Astrocyte (in vitro differentiated cells and primary cell): ENCODE measurements around the gene MPO. TPM values are rescaled to one million over a fixed set of nuclear protein-coding genes. Genes with fewer than 3 reads are reported as not detected.

Source experiments
- DNase-seq: peaks from one replicate; pipeline ENCODE4 v3.0.0-alpha.2; 2010; ENCODE audit warnings: low read depth
- FAIRE-seq: peaks from 2 replicates; lab custom pipeline; 2011; peaks lifted over from hg19 to GRCh38; lab: Jason Lieb, UNC
- H2AFZ ChIP-seq: 2 replicates; pipeline ENCODE4 v1.6.0; 2012; ENCODE audit warnings: low read depth, low read length, inconsistent platforms
- H3K27ac ChIP-seq: 2 replicates; pipeline ENCODE4 v1.5.1; 2011; ENCODE audit warnings: low read depth, low read length, inconsistent platforms
- H3K27me3 ChIP-seq: 2 replicates; pipeline ENCODE4 v1.6.0; 2011; ENCODE audit warnings: low read length, inconsistent platforms; ENCODE audit not compliant: insufficient read depth
- H3K36me3 ChIP-seq: 2 replicates; pipeline ENCODE4 v1.5.1; 2011; ENCODE audit warnings: low read length, inconsistent platforms; ENCODE audit not compliant: insufficient read depth
- H3K4me1 ChIP-seq: 2 replicates; pipeline ENCODE4 v1.5.1; 2011; ENCODE audit warnings: low read length, inconsistent platforms; ENCODE audit not compliant: insufficient read depth
- H3K4me2 ChIP-seq: 2 replicates; pipeline ENCODE4 v1.6.0; 2012; ENCODE audit warnings: low read length, inconsistent platforms
- H3K4me3 ChIP-seq: 2 replicates; pipeline ENCODE4 v1.5.1; 2011; ENCODE audit warnings: low read depth, mild to moderate bottlenecking, low read length, inconsistent platforms; ENCODE audit not compliant: insufficient read depth
- H3K79me2 ChIP-seq: 2 replicates; pipeline ENCODE4 v1.6.0; 2012; ENCODE audit warnings: mild to moderate bottlenecking, low read length, inconsistent platforms; ENCODE audit not compliant: insufficient read depth
- H3K9ac ChIP-seq: 2 replicates; pipeline ENCODE4 v1.6.0; 2012; ENCODE audit warnings: mild to moderate bottlenecking, low read length, inconsistent platforms
- H3K9me3 ChIP-seq: 2 replicates; pipeline ENCODE4 v1.5.1; 2012; ENCODE audit warnings: low read depth, mild to moderate bottlenecking, low read length, inconsistent platforms; ENCODE audit not compliant: insufficient read depth
- H4K20me1 ChIP-seq: 2 replicates; pipeline ENCODE4 v1.6.0; 2012; ENCODE audit warnings: low read length, inconsistent platforms; ENCODE audit not compliant: insufficient read depth
- H3K27ac Mint-ChIP-seq: one replicate; pipeline ENCODE4 v1.8.0; 2021; ENCODE audit warnings: mild to moderate bottlenecking, mixed read lengths; ENCODE audit not compliant: unreplicated experiment
- H3K27me3 Mint-ChIP-seq: one replicate; pipeline ENCODE4 v1.8.0; 2021; ENCODE audit warnings: low read depth, mixed read lengths; ENCODE audit not compliant: unreplicated experiment
- H3K36me3 Mint-ChIP-seq: one replicate; pipeline ENCODE4 v1.8.0; 2021; ENCODE audit warnings: low read depth, mixed read lengths; ENCODE audit not compliant: unreplicated experiment
- H3K4me1 Mint-ChIP-seq: one replicate; pipeline ENCODE4 v1.8.0; 2021; ENCODE audit warnings: low read depth, mixed read lengths; ENCODE audit not compliant: unreplicated experiment
- H3K4me3 Mint-ChIP-seq: one replicate; pipeline ENCODE4 v1.8.0; 2021; ENCODE audit warnings: mild to moderate bottlenecking, moderate library complexity, mixed read lengths; ENCODE audit not compliant: unreplicated experiment
- H3K9me3 Mint-ChIP-seq: one replicate; pipeline ENCODE4 v1.8.0; 2021; ENCODE audit warnings: mild to moderate bottlenecking, mixed read lengths; ENCODE audit not compliant: unreplicated experiment
- EZH2 ChIP-seq: IDR thresholded peaks from 2 replicates; pipeline ENCODE4 v1.6.1; 2012; ENCODE audit warnings: mild to moderate bottlenecking, low read length, inconsistent platforms; ENCODE audit not compliant: insufficient read depth
- total RNA-seq: library from RNA; stranded (reverse); gene quantifications from 2 replicates; pipeline ENCODE4 v1.2.1, GENCODE V29; 2021
- TF ChIP-seq, protein P1 (sequence below): IDR thresholded peaks from 2 replicates; pipeline ENCODE4 v1.5.1; 2011; ENCODE audit warnings: low read depth, mild to moderate bottlenecking, inconsistent platforms, low read length, moderate library complexity; ENCODE audit not compliant: insufficient read depth

The MPO gene
- total RNA-seq, 1 donor from 2014 or later, result not detected

DNA sequence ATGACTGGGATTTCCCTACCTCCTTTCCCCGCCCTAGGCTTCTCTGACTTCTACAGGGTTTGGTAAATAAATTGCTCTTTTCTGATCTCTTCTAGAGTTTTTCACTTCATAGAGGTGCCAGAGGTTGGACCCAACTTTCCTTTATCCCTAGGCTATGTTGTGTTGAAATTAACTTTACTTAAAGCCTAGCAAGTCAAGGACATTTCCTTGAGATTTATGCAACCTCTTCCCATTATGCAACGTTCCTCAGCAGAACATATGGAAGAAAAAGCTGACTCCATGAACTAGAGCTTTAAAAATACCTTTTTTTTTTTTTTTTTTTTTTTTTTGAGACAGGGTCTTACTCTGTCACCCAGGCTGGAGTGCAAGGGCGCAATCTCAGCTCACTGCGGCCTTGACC, 15.5 kb downstream of the MPO start:
- DNase-seq (no peak), FAIRE-seq (no peak)
- no peaks in the 10 kb centered on the region for H4K20me1 ChIP-seq
- no peaks in the 10 kb centered on the region for H3K9me3 ChIP-seq
- H3K4me1 Mint-ChIP-seq, result no peaks in the 10 kb centered on the region
- H3K79me2 ChIP-seq, result no peaks in the 10 kb centered on the region
- H3K4me2 ChIP-seq, result no peak overlapping the region
- no peak overlapping the region for H2AFZ ChIP-seq
- H3K27me3 Mint-ChIP-seq, result peaks cover 68% of the 10 kb centered on the region
- no peak for TF ChIP-seq EZH2
- TF ChIP-seq, protein P1, sequence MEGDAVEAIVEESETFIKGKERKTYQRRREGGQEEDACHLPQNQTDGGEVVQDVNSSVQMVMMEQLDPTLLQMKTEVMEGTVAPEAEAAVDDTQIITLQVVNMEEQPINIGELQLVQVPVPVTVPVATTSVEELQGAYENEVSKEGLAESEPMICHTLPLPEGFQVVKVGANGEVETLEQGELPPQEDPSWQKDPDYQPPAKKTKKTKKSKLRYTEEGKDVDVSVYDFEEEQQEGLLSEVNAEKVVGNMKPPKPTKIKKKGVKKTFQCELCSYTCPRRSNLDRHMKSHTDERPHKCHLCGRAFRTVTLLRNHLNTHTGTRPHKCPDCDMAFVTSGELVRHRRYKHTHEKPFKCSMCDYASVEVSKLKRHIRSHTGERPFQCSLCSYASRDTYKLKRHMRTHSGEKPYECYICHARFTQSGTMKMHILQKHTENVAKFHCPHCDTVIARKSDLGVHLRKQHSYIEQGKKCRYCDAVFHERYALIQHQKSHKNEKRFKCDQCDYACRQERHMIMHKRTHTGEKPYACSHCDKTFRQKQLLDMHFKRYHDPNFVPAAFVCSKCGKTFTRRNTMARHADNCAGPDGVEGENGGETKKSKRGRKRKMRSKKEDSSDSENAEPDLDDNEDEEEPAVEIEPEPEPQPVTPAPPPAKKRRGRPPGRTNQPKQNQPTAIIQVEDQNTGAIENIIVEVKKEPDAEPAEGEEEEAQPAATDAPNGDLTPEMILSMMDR, result no peak
- H3K4me3 Mint-ChIP-seq, result no peak overlapping the region
- H3K4me3 ChIP-seq, result no peak overlapping the region
- H3K4me1 ChIP-seq, result no peaks in the 10 kb centered on the region
- H3K27me3 ChIP-seq, result peaks cover 18% of the 10 kb centered on the region
- H3K9ac ChIP-seq, result no peak overlapping the region
- H3K36me3 Mint-ChIP-seq, result no peaks in the 10 kb centered on the region
- no peak overlapping the region for H3K27ac ChIP-seq
- peaks cover 3% of the 10 kb centered on the region for H3K9me3 Mint-ChIP-seq
- H3K27ac Mint-ChIP-seq, result no peak overlapping the region
- H3K36me3 ChIP-seq, result no peaks in the 10 kb centered on the region

GRCh38 chr17:58264407-58265103, 16.2 kb downstream of the MPO start:
- peaks cover 61% of the 10 kb centered on the region for H3K27me3 Mint-ChIP-seq
- H3K4me1 ChIP-seq, result no peaks in the 10 kb centered on the region
- H3K4me2 ChIP-seq, result no peak overlapping the region
- peak overlapping the region; percentile 17 for H3K27ac Mint-ChIP-seq
- H3K27ac ChIP-seq, result no peak overlapping the region
- H3K9me3 ChIP-seq, result no peaks in the 10 kb centered on the region
- TF ChIP-seq, protein P1, result no peak
- no peak for TF ChIP-seq EZH2
- no peaks in the 10 kb centered on the region for H3K36me3 Mint-ChIP-seq
- H3K4me1 Mint-ChIP-seq, result no peaks in the 10 kb centered on the region
- H3K79me2 ChIP-seq, result no peaks in the 10 kb centered on the region
- H4K20me1 ChIP-seq, result no peaks in the 10 kb centered on the region
- FAIRE-seq (no peak), DNase-seq (no peak)
- peaks cover 3% of the 10 kb centered on the region for H3K9me3 Mint-ChIP-seq
- no peak overlapping the region for H3K9ac ChIP-seq
- H3K27me3 ChIP-seq, result peaks cover 19% of the 10 kb centered on the region
- no peaks in the 10 kb centered on the region for H3K36me3 ChIP-seq
- no peak overlapping the region for H3K4me3 ChIP-seq
- H2AFZ ChIP-seq, result no peak overlapping the region
- H3K4me3 Mint-ChIP-seq, result no peak overlapping the region

- Mint-ChIP-seq H3K4me1 (no peaks in the 10 kb centered on the region), H3K27ac (no peak overlapping the region), H3K4me3 (no peak overlapping the region), H3K9me3 (peaks cover 3% of the 10 kb centered on the region), H3K27me3 (peaks cover 65% of the 10 kb centered on the region), H3K36me3 (no peaks in the 10 kb centered on the region)
- Histone ChIP-seq H3K4me1 (no peaks in the 10 kb centered on the region), H3K27ac (no peak overlapping the region), H3K79me2 (no peaks in the 10 kb centered on the region), H3K9me3 (no peaks in the 10 kb centered on the region), H3K9ac (no peak overlapping the region), H3K27me3 (peaks cover 21% of the 10 kb centered on the region), H2AFZ (no peak overlapping the region), H4K20me1 (no peaks in the 10 kb centered on the region), H3K36me3 (no peaks in the 10 kb centered on the region), H3K4me2 (no peak overlapping the region), H3K4me3 (no peak overlapping the region)
- TF ChIP-seq EZH2, result no peak
- TF ChIP-seq, protein P1, result no peak
- DNase-seq (no peak), FAIRE-seq (no peak)
Observed at GRCh38 chr17:58263773-58264172, 17.0 kb downstream of the MPO start.
